Ovary (tissue), 3 donors: ENCODE data around the gene SRRT.

Source experiments
- CTCF ChIP-seq, 3 donors: fragments of 450-650 bp in 2 of 3; fragments of 200-600 bp in 1 of 3; IDR thresholded peaks; one replicate each; pipeline versions ENCODE4 v1.5.1 to v1.8.0; 2016 to 2022; ENCODE audit warnings: antibody characterized with exemption in 3 of 3, mild to moderate bottlenecking in 1 of 3
- EP300 ChIP-seq: sonication (generic); formaldehyde crosslinking; IDR thresholded peaks from one replicate; pipeline ENCODE4 v1.6.1; 2017; ENCODE audit warnings: antibody characterized with exemption
- POLR2A ChIP-seq: fragments of 450-650 bp; IDR thresholded peaks from one replicate; pipeline ENCODE4 v1.6.1; 2017; ENCODE audit warnings: antibody characterized with exemption, mild to moderate bottlenecking, moderate library complexity
- donor health status: DM: no; HTN: no; CAD: no.

- TF ChIP-seq CTCF (IDR thresholded peaks at IDR 0.05) (no peak), POLR2A (no peak), EP300 (no peak)
These were observed 13.9 kb upstream of the SRRT start for GRCh38 chr7:100860702-100861615.
